Measurements from ENCODE around the gene TCEAL5.

DNA sequence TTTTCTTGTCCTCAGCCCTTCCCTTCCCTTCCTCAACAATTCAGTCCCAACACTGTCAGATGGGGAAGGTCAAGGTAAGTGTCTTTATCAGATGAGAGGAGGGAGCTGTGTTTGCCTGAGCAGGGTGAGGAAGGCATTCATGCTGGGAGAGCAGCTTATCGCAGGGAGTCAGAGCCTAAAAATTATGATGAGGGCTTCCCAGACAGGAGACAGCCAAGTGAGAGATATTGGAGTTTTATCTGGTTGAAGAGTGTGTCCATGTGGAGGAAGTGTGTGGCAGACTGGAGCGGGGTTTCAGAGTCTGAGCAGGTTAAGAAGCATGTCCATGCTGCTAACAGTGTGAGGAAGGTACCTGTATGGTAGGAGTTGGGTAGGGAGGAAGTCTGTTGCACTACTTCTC, 43.3 kb downstream of the TCEAL5 start:
- TF ChIP-seq EZH2 (IDR thresholded peaks at IDR 0.05; ENCODE audit: low read length, missing control alignments), result no peak
- TF ChIP-seq, protein P1, sequence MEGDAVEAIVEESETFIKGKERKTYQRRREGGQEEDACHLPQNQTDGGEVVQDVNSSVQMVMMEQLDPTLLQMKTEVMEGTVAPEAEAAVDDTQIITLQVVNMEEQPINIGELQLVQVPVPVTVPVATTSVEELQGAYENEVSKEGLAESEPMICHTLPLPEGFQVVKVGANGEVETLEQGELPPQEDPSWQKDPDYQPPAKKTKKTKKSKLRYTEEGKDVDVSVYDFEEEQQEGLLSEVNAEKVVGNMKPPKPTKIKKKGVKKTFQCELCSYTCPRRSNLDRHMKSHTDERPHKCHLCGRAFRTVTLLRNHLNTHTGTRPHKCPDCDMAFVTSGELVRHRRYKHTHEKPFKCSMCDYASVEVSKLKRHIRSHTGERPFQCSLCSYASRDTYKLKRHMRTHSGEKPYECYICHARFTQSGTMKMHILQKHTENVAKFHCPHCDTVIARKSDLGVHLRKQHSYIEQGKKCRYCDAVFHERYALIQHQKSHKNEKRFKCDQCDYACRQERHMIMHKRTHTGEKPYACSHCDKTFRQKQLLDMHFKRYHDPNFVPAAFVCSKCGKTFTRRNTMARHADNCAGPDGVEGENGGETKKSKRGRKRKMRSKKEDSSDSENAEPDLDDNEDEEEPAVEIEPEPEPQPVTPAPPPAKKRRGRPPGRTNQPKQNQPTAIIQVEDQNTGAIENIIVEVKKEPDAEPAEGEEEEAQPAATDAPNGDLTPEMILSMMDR (conservative IDR thresholded peaks at IDR 0.05 in 1 of 2, IDR thresholded peaks at IDR 0.05 in 1 of 2; ENCODE audit: low read depth in 1 of 2, low read length in 2 of 2), result no peak

Measured in fibroblast of lung (primary cell).